Karpas-422 (cell line): ENCODE data around the gene AHDC1. TPM values are rescaled to one million over a fixed set of nuclear protein-coding genes. Genes with fewer than 3 reads are reported as not detected.

Source experiments
- DNase-seq: peaks from one replicate; pipeline ENCODE4 v3.0.0-alpha.2; 2015
- H2AFZ ChIP-seq: fragments of 200-600 bp; sonication (generic); 2 replicates; pipeline ENCODE4 v1.6.1; 2014; ENCODE audit warnings: antibody characterized with exemption, low read length, mixed read lengths
- H3K27ac ChIP-seq: fragments of 200-600 bp; sonication (generic); 2 replicates; pipeline ENCODE4 v1.5.1; 2014; ENCODE audit warnings: mild to moderate bottlenecking, low read length, moderate library complexity
- H3K27me3 ChIP-seq: fragments of 200-600 bp; sonication (generic); 2 replicates; pipeline ENCODE4 v1.6.1; 2014; ENCODE audit warnings: low read length, mixed read lengths
- H3K36me3 ChIP-seq: fragments of 200-600 bp; sonication (generic); 2 replicates; pipeline ENCODE4 v1.6.1; 2014; ENCODE audit warnings: low read length, mixed read lengths; ENCODE audit not compliant: insufficient read depth
- H3K4me1 ChIP-seq: fragments of 200-600 bp; sonication (generic); 2 replicates; pipeline ENCODE4 v1.6.1; 2014; ENCODE audit warnings: mild to moderate bottlenecking, low read length, mixed read lengths
- H3K4me2 ChIP-seq: fragments of 200-600 bp; sonication (generic); 2 replicates; pipeline ENCODE4 v1.6.1; 2014; ENCODE audit warnings: low read length, low read depth, mild to moderate bottlenecking; ENCODE audit not compliant: poor library complexity, severe bottlenecking
- H3K4me3 ChIP-seq: fragments of 200-600 bp; sonication (generic); 2 replicates; pipeline ENCODE4 v1.5.1; 2014; ENCODE audit warnings: mild to moderate bottlenecking, antibody characterized with exemption, low read length, mixed read lengths
- H3K79me2 ChIP-seq: fragments of 200-600 bp; sonication (generic); 2 replicates; pipeline ENCODE4 v1.6.1; 2014; ENCODE audit warnings: mild to moderate bottlenecking, low read length, mixed read lengths
- H3K9ac ChIP-seq: fragments of 200-600 bp; sonication (generic); 2 replicates; pipeline ENCODE4 v1.6.0; 2014; ENCODE audit warnings: low read length
- H3K9me2 ChIP-seq: fragments of 200-600 bp; sonication (generic), shearing (Covaris generic); replicated peaks from 2 replicates; pipeline ENCODE4 v1.6.0; 2014; ENCODE audit warnings: mild to moderate bottlenecking, low read length, moderate library complexity; ENCODE audit not compliant: insufficient read depth
- H3K9me3 ChIP-seq: fragments of 300-700, 200-600 bp; sonication (generic); 2 replicates; pipeline ENCODE4 v1.6.1; 2014; ENCODE audit warnings: low read length, mixed read lengths
- H4K20me1 ChIP-seq: fragments of 200-600 bp; sonication (generic); 2 replicates; pipeline ENCODE4 v1.6.1; 2014; ENCODE audit warnings: mild to moderate bottlenecking, antibody characterized with exemption, low read length, low read depth; ENCODE audit not compliant: insufficient read depth
- total RNA-seq: library from RNA; depleted of rRNA; stranded (reverse); fragments of >200 nt; shearing (Covaris generic); gene quantifications from 2 replicates; pipeline ENCODE4 v1.2.3, GENCODE V29; 2014; ENCODE audit warnings: low replicate concordance

Gene AHDC1
- total RNA-seq, 1 experiment from 2014 or later: 2.2 TPM

GRCh38 chr1:27574871-27575831 lies 28.8 kb downstream of the AHDC1 start:
- H3K4me2 ChIP-seq: no peak overlapping the region

GRCh38 chr1:27574001-27574781 lies 29.8 kb downstream of the AHDC1 start:
- no peaks in the 10 kb centered on the region for H3K27me3 ChIP-seq
- peaks cover 37% of the 10 kb centered on the region; the same call in 1 of the 2 replicates for H4K20me1 ChIP-seq
- H3K4me2 ChIP-seq: no peak overlapping the region
- H3K9ac ChIP-seq: no peak overlapping the region
- no peaks in the 10 kb centered on the region for H3K9me3 ChIP-seq
- no peak for DNase-seq
- no peaks in the 10 kb centered on the region for H3K36me3 ChIP-seq
- H3K27ac ChIP-seq: no peak overlapping the region
- no peaks in the 10 kb centered on the region for H3K9me2 ChIP-seq
- no peak overlapping the region for H3K4me3 ChIP-seq
- peaks cover 6% of the 10 kb centered on the region; the same call in 1 of the 2 replicates for H3K4me1 ChIP-seq
- H2AFZ ChIP-seq: no peak overlapping the region
- no peaks in the 10 kb centered on the region for H3K79me2 ChIP-seq

More at GRCh38 chr1:27574871-27575831, 28.8 kb downstream of the AHDC1 start:
- Histone ChIP-seq H3K9me2 (no peaks in the 10 kb centered on the region), H3K27ac (no peak overlapping the region), H4K20me1 (peaks cover 30% of the 10 kb centered on the region; the same call in 1 of the 2 replicates), H3K9ac (no peak overlapping the region), H3K27me3 (no peaks in the 10 kb centered on the region), H3K79me2 (no peaks in the 10 kb centered on the region), H3K36me3 (no peaks in the 10 kb centered on the region), H3K4me3 (no peak overlapping the region), H3K9me3 (no peaks in the 10 kb centered on the region), H3K4me1 (peaks cover 6% of the 10 kb centered on the region; the same call in 1 of the 2 replicates), H2AFZ (no peak overlapping the region)
- no peak for DNase-seq

GRCh38 chr1:27572679-27573426 lies 31.1 kb downstream of the AHDC1 start:
- no peak for DNase-seq
- Histone ChIP-seq H3K27me3 (no peaks in the 10 kb centered on the region), H3K36me3 (no peaks in the 10 kb centered on the region), H3K27ac (no peak overlapping the region), H3K9ac (no peak overlapping the region), H3K4me1 (peaks cover 15% of the 10 kb centered on the region), H4K20me1 (peaks cover 39% of the 10 kb centered on the region; the same call in 1 of the 2 replicates), H3K9me3 (no peaks in the 10 kb centered on the region), H2AFZ (no peak overlapping the region), H3K4me2 (no peak overlapping the region), H3K79me2 (no peaks in the 10 kb centered on the region), H3K9me2 (no peaks in the 10 kb centered on the region), H3K4me3 (no peak overlapping the region)

- Histone ChIP-seq H3K4me1 (peaks cover 16% of the 10 kb centered on the region), H3K9ac (no peak overlapping the region), H3K9me2 (no peaks in the 10 kb centered on the region), H3K27me3 (no peaks in the 10 kb centered on the region), H3K4me2 (no peak overlapping the region), H3K4me3 (no peak overlapping the region), H3K79me2 (no peaks in the 10 kb centered on the region), H4K20me1 (peaks cover 46% of the 10 kb centered on the region), H2AFZ (no peak overlapping the region), H3K9me3 (no peaks in the 10 kb centered on the region), H3K27ac (no peak overlapping the region), H3K36me3 (no peaks in the 10 kb centered on the region)
- no peak for DNase-seq
These were observed 31.8 kb downstream of the AHDC1 start for GRCh38 chr1:27572019-27572678.

- Histone ChIP-seq H4K20me1 (peaks cover 47% of the 10 kb centered on the region), H3K9me3 (no peaks in the 10 kb centered on the region), H3K27ac (no peak overlapping the region), H3K36me3 (no peaks in the 10 kb centered on the region), H3K4me3 (no peak overlapping the region), H3K4me2 (no peak overlapping the region), H2AFZ (no peak overlapping the region), H3K79me2 (no peaks in the 10 kb centered on the region), H3K9ac (no peak overlapping the region), H3K9me2 (no peaks in the 10 kb centered on the region), H3K27me3 (no peaks in the 10 kb centered on the region), H3K4me1 (peaks cover 16% of the 10 kb centered on the region)
- DNase-seq: no peak
These were observed 32.4 kb downstream of the AHDC1 start for GRCh38 chr1:27571439-27572018.

GRCh38 chr1:27570784-27571183 lies 33.2 kb downstream of the AHDC1 start:
- Histone ChIP-seq H3K27ac (no peak overlapping the region), H3K4me3 (no peak overlapping the region), H2AFZ (no peak overlapping the region), H4K20me1 (peaks cover 42% of the 10 kb centered on the region), H3K4me2 (no peak overlapping the region), H3K9me3 (no peaks in the 10 kb centered on the region), H3K4me1 (peaks cover 16% of the 10 kb centered on the region), H3K36me3 (no peaks in the 10 kb centered on the region), H3K9me2 (no peaks in the 10 kb centered on the region), H3K9ac (no peak overlapping the region), H3K27me3 (no peaks in the 10 kb centered on the region), H3K79me2 (no peaks in the 10 kb centered on the region)
- DNase-seq: no peak

GRCh38 chr1:27570356-27570755 lies 33.6 kb downstream of the AHDC1 start:
- no peak overlapping the region for H3K27ac ChIP-seq
- DNase-seq: no peak
- H4K20me1 ChIP-seq: peaks cover 42% of the 10 kb centered on the region
- peaks cover 16% of the 10 kb centered on the region for H3K4me1 ChIP-seq
- H3K4me2 ChIP-seq: no peak overlapping the region
- no peaks in the 10 kb centered on the region for H3K9me2 ChIP-seq
- no peaks in the 10 kb centered on the region for H3K36me3 ChIP-seq
- H3K27me3 ChIP-seq: no peaks in the 10 kb centered on the region
- no peaks in the 10 kb centered on the region for H3K79me2 ChIP-seq
- H3K9me3 ChIP-seq: no peaks in the 10 kb centered on the region
- no peak overlapping the region for H3K4me3 ChIP-seq
- no peak overlapping the region for H2AFZ ChIP-seq
- H3K9ac ChIP-seq: no peak overlapping the region
